ENCODE results near the gene ASAP2.

Gene ASAP2

GRCh38 chr2:9286554-9287399, 80.2 kb downstream of the ASAP2 start:
- POLR2A ChIA-PET, result interaction anchor here (1.5 kb wide), 1 partner anchor 35 kb away, joined by 5 read pairs; no protein-coding TSS in a partner anchor
- no peak overlapping the region for H3K4me3 ChIP-seq (ENCODE audit: low read depth, low read length)
- DNase-seq (ENCODE audit: low read depth, low spot score), result no peak
- CTCF ChIA-PET, result interaction anchor here (0.9 to 2.0 kb wide), 3 partner anchors 11 to 144 kb away, joined by 3 to 8 read pairs (median 3); no protein-coding TSS in a partner anchor
- no peak for TF ChIP-seq CTCF (IDR thresholded peaks at IDR 0.05; ENCODE audit: insufficient read depth, low read length, missing control alignments)

DNA sequence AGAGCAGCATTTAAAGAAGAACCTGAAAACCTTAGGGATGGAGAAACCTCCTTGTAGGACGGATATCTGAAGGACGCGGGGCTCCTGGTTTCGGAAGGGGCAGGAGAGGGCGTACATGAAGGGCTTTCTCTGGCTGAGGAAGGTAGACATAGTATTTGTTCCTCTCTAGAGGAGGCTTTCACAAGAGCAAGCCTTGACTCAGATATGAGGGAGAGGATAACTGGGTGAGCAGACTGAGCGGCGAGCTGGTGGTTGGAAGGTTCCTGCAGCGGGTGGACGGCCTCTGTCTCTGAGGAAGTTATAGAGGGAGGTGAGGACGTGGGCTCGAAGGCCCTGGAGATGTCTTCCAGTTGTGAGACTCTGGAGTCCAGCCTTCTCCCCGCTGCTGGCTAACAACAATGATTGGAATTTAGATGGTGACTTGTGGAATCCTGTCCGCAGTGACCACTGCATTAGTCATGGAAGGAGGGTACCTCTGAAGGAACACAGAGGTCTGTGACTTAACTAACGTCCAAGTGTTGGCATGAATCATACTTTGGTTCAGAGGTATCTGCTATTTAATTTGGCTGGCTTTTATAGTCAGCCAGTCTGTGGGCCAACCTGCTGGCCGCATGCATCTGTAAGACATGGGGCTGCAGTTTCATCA, 80.9 kb downstream of the ASAP2 start:
- DNase-seq (ENCODE audit: low read depth, low spot score), result peak; percentile 96
- POLR2A ChIA-PET, result interaction anchor here (0.9 to 2.4 kb wide), 5 partner anchors 23 to 144 kb away, joined by 3 to 20 read pairs (median 5); no protein-coding TSS in a partner anchor
- CTCF ChIA-PET, result interaction anchor here (0.9 to 3.2 kb wide), 4 partner anchors 13 to 145 kb away, joined by 3 to 8 read pairs (median 5); partner anchors contain the start of gene ASAP2
- H3K4me3 ChIP-seq (ENCODE audit: low read depth, low read length), result peak overlapping the region; percentile 8; the same call in 1 of the 2 replicates
- TF ChIP-seq CTCF (IDR thresholded peaks at IDR 0.05; ENCODE audit: insufficient read depth, low read length, missing control alignments), result no peak

GRCh38 chr2:9288233-9288632, 81.6 kb downstream of the ASAP2 start:
- no peak overlapping the region for H3K4me3 ChIP-seq (ENCODE audit: low read depth, low read length)
- no peak for TF ChIP-seq CTCF (IDR thresholded peaks at IDR 0.05; ENCODE audit: insufficient read depth, low read length, missing control alignments)
- DNase-seq (ENCODE audit: low read depth, low spot score), result peak; percentile 72
- POLR2A ChIA-PET, result interaction anchor here (0.6 to 2.4 kb wide), 7 partner anchors 22 to 145 kb away, joined by 3 to 20 read pairs (median 4); no protein-coding TSS in a partner anchor
- CTCF ChIA-PET, result interaction anchor here (1.1 to 3.2 kb wide), 8 partner anchors 12 to 148 kb away, joined by 3 to 8 read pairs (median 6); partner anchors contain the start of gene ASAP2

- POLR2A ChIA-PET, result interaction anchor here (0.9 to 2.4 kb wide), 7 partner anchors 13 to 145 kb away, joined by 3 to 20 read pairs (median 5); no protein-coding TSS in a partner anchor
- H3K4me3 ChIP-seq (ENCODE audit: low read depth, low read length), result no peak overlapping the region
- no peak for TF ChIP-seq CTCF (IDR thresholded peaks at IDR 0.05; ENCODE audit: insufficient read depth, low read length, missing control alignments)
- DNase-seq (ENCODE audit: low read depth, low spot score), result no peak
- CTCF ChIA-PET, result interaction anchor here (1.1 to 3.2 kb wide), 8 partner anchors 12 to 149 kb away, joined by 3 to 8 read pairs (median 6); partner anchors contain the start of gene ASAP2
These were observed 82.2 kb downstream of the ASAP2 start for GRCh38 chr2:9288681-9289338.

DNA sequence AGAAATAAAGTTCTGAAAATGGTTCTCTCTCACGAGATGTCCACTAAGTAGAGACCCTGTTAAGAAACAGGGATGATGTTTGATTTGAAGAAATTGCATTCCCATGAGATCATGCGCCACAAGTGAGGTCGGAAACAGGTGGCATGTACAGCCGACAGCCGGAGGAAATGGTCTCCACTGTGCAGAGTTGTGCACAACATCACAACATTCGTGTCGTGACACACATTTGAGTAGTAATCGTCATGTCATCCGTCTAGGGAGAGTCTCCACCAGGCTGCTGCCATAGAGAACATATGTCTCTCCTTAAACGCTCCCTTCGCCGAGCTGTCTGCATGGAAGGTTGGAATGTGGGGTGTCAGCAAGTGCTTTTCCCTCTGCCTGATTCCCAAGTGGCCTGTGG, 84.7 kb downstream of the ASAP2 start:
- ChIA-PET CTCF (no interaction called here), POLR2A (no interaction called here)
- TF ChIP-seq CTCF (IDR thresholded peaks at IDR 0.05; ENCODE audit: insufficient read depth, low read length, missing control alignments), result no peak
- no peak for DNase-seq (ENCODE audit: low read depth, low spot score)
- H3K4me3 ChIP-seq (ENCODE audit: low read depth, low read length), result no peak overlapping the region
